ENCODE measurements around the gene FAM20C. TPM values are rescaled to one million over a fixed set of nuclear protein-coding genes. Genes with fewer than 3 reads are reported as not detected.
"Not testable (repeated sequence)": the region's sequence is repeated elsewhere in the genome, so short reads cannot be mapped to it uniquely, and the experiment has no call there.

The FAM20C gene
- total RNA-seq, 1 donor from 2014 or later = 1.3 TPM

DNA sequence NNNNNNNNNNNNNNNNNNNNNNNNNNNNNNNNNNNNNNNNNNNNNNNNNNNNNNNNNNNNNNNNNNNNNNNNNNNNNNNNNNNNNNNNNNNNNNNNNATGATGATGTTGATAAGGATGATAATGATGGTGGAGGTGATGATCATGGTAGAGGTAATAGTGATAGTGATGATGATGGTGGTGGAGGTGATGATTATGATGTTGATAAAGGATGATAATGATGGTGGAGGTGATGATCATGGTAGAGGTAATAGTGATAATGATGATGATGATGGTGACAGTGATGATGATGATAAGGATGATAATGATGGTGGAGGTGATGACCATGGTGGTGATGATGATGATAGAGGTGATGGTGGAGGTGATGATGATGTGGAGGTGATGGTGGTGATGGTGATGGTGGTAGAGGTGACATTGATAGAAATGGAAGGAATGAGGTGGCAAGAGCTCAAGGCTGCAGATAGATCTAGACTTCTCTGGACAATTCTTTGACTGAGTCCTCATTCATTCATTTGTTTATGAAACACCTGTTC lies 47.8 kb downstream of the FAM20C start:
- no peak for FAIRE-seq

DNA sequence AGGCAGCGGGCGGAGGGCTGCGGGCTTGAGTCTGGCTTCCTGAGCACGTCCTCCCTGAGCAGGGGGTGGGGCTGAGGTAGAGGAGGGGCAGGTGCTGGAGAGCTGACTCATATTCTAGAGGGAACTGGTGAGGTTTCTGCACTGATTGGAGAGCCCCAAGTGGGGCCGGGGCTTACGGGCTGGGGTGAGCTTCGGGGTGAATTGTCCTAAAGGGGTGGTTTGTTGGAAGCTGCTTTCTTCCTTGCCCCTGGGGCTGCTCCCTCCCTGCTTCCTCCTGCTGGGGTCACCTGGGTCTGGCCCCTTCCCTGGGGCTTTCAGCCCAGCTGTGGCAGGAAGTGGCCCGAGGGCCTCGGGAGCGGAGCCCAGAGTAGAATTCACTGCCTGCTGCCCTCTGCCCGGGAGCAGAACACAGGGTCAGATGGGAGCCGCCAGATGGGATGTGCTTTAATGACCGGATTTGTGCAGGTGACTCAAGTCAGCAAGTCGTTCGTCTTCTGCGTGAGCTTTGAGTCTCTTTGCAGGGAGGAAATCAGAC lies 48.6 kb downstream of the FAM20C start:
- TF ChIP-seq, protein P1, sequence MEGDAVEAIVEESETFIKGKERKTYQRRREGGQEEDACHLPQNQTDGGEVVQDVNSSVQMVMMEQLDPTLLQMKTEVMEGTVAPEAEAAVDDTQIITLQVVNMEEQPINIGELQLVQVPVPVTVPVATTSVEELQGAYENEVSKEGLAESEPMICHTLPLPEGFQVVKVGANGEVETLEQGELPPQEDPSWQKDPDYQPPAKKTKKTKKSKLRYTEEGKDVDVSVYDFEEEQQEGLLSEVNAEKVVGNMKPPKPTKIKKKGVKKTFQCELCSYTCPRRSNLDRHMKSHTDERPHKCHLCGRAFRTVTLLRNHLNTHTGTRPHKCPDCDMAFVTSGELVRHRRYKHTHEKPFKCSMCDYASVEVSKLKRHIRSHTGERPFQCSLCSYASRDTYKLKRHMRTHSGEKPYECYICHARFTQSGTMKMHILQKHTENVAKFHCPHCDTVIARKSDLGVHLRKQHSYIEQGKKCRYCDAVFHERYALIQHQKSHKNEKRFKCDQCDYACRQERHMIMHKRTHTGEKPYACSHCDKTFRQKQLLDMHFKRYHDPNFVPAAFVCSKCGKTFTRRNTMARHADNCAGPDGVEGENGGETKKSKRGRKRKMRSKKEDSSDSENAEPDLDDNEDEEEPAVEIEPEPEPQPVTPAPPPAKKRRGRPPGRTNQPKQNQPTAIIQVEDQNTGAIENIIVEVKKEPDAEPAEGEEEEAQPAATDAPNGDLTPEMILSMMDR (IDR thresholded peaks at IDR 0.05; ENCODE audit: insufficient read depth, low read length, severe bottlenecking) = no peak
- Histone ChIP-seq H3K27me3 (ENCODE audit: control insufficient read depth, insufficient read depth, low read length) (no peaks in the 10 kb centered on the region), H3K4me3 (ENCODE audit: low read depth, low read length) (no peak overlapping the region), H3K36me3 (ENCODE audit: control insufficient read depth, insufficient read depth, low read length) (no peaks in the 10 kb centered on the region)
- FAIRE-seq = no peak
- no peak for DNase-seq (ENCODE audit: low read depth)

More for the DNA sequence above, 47.8 kb downstream of the FAM20C start:
- Histone ChIP-seq H3K4me3 (ENCODE audit: low read depth, low read length) (no peak overlapping the region), H3K36me3 (ENCODE audit: control insufficient read depth, insufficient read depth, low read length) (no peaks in the 10 kb centered on the region), H3K27me3 (ENCODE audit: control insufficient read depth, insufficient read depth, low read length) (no peaks in the 10 kb centered on the region)
- no peak for DNase-seq (ENCODE audit: low read depth)
- TF ChIP-seq, protein P1 (IDR thresholded peaks at IDR 0.05; ENCODE audit: insufficient read depth, low read length, severe bottlenecking) = no peak

DNA sequence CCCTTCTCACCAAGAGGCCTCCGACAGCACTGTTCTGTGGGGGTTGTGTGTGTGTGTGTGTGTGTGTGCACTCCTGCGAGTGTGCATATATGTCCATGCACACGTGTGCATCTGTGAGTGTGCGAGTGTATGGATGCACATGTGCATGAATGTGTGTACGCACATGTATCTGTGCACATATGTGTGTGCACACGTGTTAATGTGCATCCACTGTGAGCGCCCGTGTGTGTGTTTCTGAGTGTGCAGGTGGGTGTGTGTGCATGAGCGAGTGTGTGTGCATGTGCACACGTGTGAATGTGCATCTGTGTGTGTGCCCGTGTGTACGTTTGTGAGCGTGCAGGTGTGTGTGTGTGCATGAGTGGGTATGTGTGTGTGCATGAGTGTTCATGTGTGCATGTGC lies 49.1 kb downstream of the FAM20C start:
- no peak for DNase-seq (ENCODE audit: low read depth)
- no peak for FAIRE-seq
- Histone ChIP-seq H3K4me3 (ENCODE audit: low read depth, low read length) (no peak overlapping the region), H3K36me3 (ENCODE audit: control insufficient read depth, insufficient read depth, low read length) (no peaks in the 10 kb centered on the region), H3K27me3 (ENCODE audit: control insufficient read depth, insufficient read depth, low read length) (no peaks in the 10 kb centered on the region)
- TF ChIP-seq, protein P1 (IDR thresholded peaks at IDR 0.05; ENCODE audit: insufficient read depth, low read length, severe bottlenecking) = no peak

DNA sequence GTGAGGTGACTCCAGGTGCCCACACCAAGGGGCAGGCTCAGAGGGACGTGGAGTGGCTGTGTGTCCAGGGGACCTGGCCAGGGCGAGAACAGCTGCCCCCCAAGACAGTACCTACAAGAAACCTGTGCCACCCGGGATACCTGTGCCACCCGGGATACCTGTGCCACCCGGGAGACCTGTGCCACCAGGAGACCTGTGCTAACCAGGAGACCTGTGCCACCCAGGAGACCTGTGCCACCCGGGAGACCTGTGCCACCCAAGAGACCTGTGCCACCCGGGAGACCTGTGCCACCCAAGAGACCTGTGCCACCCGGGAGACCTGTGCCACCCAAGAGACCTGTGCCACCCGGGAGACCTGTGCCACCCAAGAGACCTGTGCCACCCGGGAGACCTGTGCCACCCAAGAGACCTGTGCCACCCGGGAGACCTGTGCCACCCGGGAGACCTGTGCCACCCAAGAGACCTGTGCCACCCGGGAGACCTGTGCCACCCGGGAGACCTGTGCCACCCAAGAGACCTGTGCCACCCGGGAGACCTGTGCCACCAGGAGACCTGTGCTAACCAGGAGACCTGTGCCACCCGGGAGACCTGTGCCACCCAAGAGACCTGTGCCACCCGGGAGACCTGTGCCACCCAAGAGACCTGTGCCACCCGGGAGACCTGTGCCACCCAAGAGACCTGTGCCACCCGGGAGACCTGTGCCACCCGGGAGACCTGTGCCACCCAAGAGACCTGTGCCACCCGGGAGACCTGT lies 50.6 kb downstream of the FAM20C start:
- not testable (repeated sequence) for FAIRE-seq; H3K36me3 ChIP-seq (ENCODE audit: control insufficient read depth, insufficient read depth, low read length); H3K27me3 ChIP-seq (ENCODE audit: control insufficient read depth, insufficient read depth, low read length); DNase-seq (ENCODE audit: low read depth); H3K4me3 ChIP-seq (ENCODE audit: low read depth, low read length)

DNA sequence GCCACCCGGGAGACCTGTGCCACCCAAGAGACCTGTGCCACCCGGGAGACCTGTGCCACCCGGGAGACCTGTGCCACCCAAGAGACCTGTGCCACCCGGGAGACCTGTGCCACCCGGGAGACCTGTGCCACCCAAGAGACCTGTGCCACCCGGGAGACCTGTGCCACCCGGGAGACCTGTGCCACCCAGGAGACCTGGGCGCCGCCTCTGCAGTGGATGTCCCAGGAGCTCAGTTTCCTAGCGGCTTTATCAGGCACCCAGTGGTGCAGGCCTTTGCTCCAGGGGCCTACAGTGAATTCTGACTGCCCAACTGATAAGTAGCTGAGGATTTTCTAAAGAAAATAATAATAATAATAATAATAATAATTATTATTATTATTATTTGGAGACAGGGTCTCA lies 51.2 kb downstream of the FAM20C start:
- not testable (repeated sequence) for FAIRE-seq; H3K27me3 ChIP-seq (ENCODE audit: control insufficient read depth, insufficient read depth, low read length); DNase-seq (ENCODE audit: low read depth); H3K36me3 ChIP-seq (ENCODE audit: control insufficient read depth, insufficient read depth, low read length); H3K4me3 ChIP-seq (ENCODE audit: low read depth, low read length)

DNA sequence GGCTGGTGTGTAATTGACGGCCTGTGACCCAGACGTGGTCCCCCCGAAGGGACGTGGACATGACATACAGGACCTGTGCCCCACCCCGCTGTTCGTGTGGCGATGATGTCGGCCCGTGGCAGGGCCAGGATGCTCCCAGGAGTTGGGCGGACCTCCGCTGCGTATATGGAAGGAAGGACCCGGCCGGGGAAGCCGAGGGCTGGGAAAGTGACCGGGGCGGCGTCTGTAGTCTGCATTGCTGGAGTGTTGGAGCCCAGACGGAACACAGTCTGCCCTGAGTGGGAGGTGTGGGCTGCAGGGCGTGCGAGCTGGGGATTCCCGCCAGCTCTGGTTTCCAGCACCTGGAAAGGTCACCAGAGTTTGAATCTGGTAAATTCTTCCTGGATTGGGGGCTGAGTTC lies 52.6 kb downstream of the FAM20C start:
- Histone ChIP-seq H3K36me3 (ENCODE audit: control insufficient read depth, insufficient read depth, low read length) (no peaks in the 10 kb centered on the region), H3K4me3 (ENCODE audit: low read depth, low read length) (no peak overlapping the region), H3K27me3 (ENCODE audit: control insufficient read depth, insufficient read depth, low read length) (no peaks in the 10 kb centered on the region)
- FAIRE-seq = no peak
- DNase-seq (ENCODE audit: low read depth) = no peak
- TF ChIP-seq, protein P1 (IDR thresholded peaks at IDR 0.05; ENCODE audit: insufficient read depth, low read length, severe bottlenecking) = no peak
